ENCODE data around the gene TCP10L.

The TCP10L gene

GRCh38 chr21:32559006-32559610 is 26.2 kb downstream of the TCP10L start:
- TF ChIP-seq, protein P1, sequence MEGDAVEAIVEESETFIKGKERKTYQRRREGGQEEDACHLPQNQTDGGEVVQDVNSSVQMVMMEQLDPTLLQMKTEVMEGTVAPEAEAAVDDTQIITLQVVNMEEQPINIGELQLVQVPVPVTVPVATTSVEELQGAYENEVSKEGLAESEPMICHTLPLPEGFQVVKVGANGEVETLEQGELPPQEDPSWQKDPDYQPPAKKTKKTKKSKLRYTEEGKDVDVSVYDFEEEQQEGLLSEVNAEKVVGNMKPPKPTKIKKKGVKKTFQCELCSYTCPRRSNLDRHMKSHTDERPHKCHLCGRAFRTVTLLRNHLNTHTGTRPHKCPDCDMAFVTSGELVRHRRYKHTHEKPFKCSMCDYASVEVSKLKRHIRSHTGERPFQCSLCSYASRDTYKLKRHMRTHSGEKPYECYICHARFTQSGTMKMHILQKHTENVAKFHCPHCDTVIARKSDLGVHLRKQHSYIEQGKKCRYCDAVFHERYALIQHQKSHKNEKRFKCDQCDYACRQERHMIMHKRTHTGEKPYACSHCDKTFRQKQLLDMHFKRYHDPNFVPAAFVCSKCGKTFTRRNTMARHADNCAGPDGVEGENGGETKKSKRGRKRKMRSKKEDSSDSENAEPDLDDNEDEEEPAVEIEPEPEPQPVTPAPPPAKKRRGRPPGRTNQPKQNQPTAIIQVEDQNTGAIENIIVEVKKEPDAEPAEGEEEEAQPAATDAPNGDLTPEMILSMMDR (IDR thresholded peaks at IDR 0.05), result no peak

DNA sequence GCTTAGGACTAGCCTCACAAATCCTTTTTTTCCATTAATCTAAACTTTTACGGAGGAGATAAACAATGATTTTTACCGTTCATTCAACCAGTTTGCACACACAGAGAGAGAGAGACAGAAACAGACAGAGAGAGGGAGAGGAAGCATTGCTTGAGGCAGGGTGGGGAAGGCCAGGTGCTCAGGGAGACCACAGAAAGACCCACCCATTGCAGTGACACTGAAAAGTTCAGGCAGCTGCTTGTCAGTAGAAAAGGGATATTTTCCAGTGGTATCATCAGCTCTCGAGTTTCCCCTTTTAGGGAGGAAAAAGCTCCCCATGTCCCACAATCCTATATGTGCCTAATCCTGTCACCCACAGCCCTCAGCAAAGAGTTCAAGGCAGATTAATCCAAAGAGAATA is 27.2 kb downstream of the TCP10L start:
- TF ChIP-seq, protein P1 (IDR thresholded peaks at IDR 0.05), result no peak

DNA sequence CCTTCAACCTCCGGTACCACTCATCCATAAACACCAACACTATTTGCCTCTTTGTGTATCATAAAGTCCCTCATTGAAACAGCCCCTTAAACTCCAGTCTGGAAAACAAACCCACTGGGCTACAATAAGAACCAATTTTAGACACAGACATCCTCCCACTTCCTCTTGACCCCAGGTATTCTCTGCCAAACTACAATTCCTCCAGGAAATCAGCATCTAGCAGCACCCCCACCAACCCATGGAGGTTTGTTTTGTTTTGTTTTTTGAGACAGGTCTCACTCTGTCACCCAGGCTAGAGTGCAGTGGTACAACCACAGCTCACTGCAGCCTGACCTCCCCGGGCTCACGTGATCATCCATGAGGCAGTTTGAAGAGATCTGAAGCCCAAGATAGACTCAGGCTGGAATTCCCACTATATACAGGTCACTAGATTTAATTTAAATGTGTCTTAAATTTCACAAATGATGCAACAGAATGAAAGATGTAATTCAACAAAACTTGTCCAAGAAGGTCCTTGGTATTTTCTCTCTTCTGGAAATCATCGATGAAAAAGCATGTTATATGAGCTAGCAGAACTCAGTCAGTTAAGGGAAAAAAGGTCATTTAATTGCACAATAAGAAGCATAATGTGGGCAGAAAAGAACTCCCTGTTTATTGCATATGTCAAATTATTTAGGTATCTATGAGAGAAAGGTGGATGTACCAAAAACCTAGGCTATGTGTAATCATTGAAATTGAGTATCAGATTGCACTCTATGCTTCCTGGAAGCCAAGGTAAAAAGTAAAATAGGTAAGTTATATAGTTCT is 30.3 kb downstream of the TCP10L start:
- TF ChIP-seq, protein P1 (IDR thresholded peaks at IDR 0.05), result no peak

GRCh38 chr21:32549886-32550285 is 35.4 kb downstream of the TCP10L start:
- TF ChIP-seq, protein P1 (IDR thresholded peaks at IDR 0.05), result no peak

- TF ChIP-seq, protein P1 (IDR thresholded peaks at IDR 0.05), result no peak
These were observed 35.9 kb downstream of the TCP10L start for GRCh38 chr21:32549440-32549839.

DNA sequence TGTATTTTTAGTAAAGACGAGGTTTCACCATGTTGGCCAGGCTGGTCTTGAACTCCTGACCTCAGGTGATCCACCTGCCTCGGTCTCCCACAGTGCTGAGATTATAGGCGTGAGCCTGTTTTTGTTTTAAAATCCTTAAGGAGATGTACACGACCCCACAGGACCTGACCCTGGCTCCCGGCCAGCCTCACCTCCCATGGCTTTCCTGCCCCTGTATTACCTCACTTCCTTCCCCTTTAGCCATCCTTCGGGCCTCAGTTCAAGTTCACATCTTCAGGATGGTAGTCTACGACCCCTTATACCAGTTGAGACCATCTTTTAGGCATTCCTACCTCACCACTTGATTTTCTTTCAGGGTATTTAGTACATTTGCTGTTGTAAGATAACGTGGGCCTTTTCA is 36.3 kb downstream of the TCP10L start:
- TF ChIP-seq, protein P1 (IDR thresholded peaks at IDR 0.05), result no peak

GRCh38 chr21:32547018-32547417 is 38.3 kb downstream of the TCP10L start:
- TF ChIP-seq, protein P1 (IDR thresholded peaks at IDR 0.05), result no peak

Data from LNCAP (cell line).